Activated T-cell treated with anti-CD3 and anti-CD28 coated beads, Interleukin-2, amount 50 U/mL, for 4 hours (primary cell): ENCODE data around the gene KCNT2. TPM values are rescaled to one million over a fixed set of nuclear protein-coding genes. Genes with fewer than 3 reads are reported as not detected.

Experiments used
- ATAC-seq, 2 donors: fragments of 200-7000 bp; cut with Tn5 transposase; one replicate each; pipeline ENCODE4 v1.10.0; 2021
- DNase-seq: peaks from one replicate; pipeline ENCODE4 v3.0.0-alpha.2; 2020
- H3K27me3 Mint-ChIP-seq: one replicate; pipeline ENCODE4 v1.8.0; 2021; ENCODE audit warnings: low read depth, mixed read lengths
- H3K36me3 Mint-ChIP-seq: one replicate; pipeline ENCODE4 v1.8.0; 2022; ENCODE audit warnings: mixed read lengths; ENCODE audit not compliant: insufficient read depth
- H3K4me1 Mint-ChIP-seq: one replicate; pipeline ENCODE4 v1.8.0; 2021; ENCODE audit warnings: low read depth, mixed read lengths
- H3K4me3 Mint-ChIP-seq: one replicate; pipeline ENCODE4 v1.8.0; 2021; ENCODE audit warnings: mild to moderate bottlenecking, moderate library complexity, mixed read lengths
- H3K9me3 Mint-ChIP-seq: one replicate; pipeline ENCODE4 v1.8.0; 2021; ENCODE audit warnings: mixed read lengths
- total RNA-seq, 3 donors: library from RNA; stranded (reverse); gene quantifications; one replicate each; pipeline ENCODE4 v1.2.1, GENCODE V29; 2021

The KCNT2 gene
- total RNA-seq, 3 donors from 2014 or later, result not detected

DNA sequence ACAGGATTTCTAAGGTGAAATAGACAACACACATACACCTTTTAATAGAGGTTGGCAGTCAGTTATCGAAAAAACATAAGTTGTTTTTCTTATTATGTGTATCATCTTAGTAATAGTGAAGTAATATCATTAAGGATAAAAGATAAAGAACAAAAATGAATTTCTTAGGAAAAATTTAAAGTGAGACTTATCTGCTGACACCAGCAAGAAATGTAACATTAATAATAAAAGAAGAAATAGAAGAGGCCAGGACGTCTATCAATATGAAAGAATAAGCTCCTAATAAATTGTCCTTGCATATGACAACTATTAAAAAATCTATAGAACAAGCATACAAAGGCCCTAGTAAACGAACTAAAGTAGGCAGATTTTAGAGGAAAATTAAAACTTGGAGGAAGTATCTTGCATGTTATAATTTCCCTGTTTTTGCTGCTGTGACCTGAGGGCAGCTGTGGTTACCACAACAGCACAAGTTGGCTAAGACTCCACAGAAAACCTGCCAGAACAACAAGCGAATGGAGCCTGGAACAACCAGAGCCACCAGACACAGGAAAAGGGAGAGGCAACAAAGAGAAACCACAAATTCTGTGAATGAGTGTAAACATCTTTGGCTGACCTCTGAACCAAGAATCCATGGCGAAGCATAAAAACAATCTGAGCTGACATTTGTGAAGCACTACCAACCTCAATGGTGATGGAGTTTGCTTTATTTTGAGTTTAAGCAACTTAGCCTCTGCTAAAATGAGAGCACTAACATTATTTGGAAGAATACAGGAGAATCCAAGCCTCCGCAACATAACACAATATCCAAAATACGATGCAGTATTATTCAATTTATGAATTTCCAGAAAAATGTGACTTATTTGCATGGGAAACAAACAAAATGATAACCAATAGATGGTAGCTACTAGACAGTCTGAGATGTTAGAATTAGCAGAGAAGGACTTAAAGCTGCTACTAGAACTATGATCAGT is 207.5 kb downstream of the KCNT2 start:
- Mint-ChIP-seq H3K4me3 (no peak overlapping the region), H3K27me3 (no peaks in the 10 kb centered on the region), H3K9me3 (no peaks in the 10 kb centered on the region), H3K4me1 (no peaks in the 10 kb centered on the region), H3K36me3 (no peaks in the 10 kb centered on the region)
- no peak for ATAC-seq
- no peak for DNase-seq

DNA sequence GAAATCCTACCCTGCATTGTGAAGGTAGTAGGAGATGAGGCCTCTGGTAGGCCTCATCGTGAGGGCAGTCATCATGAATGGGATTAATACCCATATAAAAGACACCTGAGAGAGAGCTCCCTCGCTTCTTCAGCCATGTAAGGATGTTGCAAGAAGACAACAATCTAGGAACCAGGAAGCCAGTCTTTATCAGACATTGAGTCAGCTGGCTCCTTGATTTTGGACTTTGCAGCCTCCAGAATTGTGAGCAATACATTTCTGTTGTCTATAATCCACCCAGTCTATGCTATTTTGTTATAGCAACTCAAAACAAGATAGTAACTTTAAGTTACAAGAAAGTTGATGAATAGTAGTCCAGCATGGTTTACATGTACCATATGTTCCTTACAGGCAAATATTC is 208.5 kb downstream of the KCNT2 start:
- Mint-ChIP-seq H3K27me3 (no peaks in the 10 kb centered on the region), H3K4me1 (no peaks in the 10 kb centered on the region), H3K4me3 (no peak overlapping the region), H3K36me3 (no peaks in the 10 kb centered on the region), H3K9me3 (no peaks in the 10 kb centered on the region)
- DNase-seq (no peak), ATAC-seq (no peak)

DNA sequence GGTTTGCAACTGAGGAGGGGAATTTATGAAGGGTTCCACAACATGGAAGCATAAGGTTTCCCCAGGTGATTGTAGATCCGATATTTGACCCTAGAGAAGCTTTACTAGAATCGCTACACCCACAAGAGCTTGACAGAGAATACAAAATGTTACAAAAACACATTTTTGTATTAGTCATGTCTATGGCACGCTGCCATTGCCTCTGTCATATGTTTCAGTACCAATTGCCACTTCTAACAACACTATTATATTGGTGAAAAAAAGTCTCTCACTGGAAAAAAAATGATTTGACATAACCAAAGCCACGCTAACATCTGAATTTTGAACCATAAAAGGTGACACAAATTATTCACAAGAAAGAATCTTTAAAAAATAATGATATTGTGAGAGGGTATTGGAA is 214.5 kb downstream of the KCNT2 start:
- no peak for ATAC-seq
- Mint-ChIP-seq H3K27me3 (no peaks in the 10 kb centered on the region), H3K9me3 (no peaks in the 10 kb centered on the region), H3K36me3 (no peaks in the 10 kb centered on the region), H3K4me3 (no peak overlapping the region), H3K4me1 (no peaks in the 10 kb centered on the region)
- no peak for DNase-seq

DNA sequence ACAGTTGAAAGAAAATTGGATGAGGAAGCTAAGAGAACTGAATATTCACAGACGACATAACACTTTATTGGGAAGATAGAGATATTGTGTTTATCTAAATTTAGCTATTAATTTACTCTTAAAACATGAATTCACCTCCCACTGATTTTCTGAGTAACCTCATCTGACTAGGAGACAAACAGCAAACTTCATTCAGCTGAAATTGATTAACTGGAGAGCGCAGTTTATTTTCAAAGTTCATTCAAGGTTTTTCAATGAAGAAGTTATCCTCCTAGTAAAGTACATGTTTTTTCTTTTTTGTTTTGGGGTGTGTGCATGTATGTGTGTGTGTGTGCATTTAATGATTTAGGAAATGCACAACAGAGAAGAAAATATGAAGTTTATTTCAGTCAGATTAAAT is 215.0 kb downstream of the KCNT2 start:
- no peak overlapping the region for H3K4me3 Mint-ChIP-seq

DNA sequence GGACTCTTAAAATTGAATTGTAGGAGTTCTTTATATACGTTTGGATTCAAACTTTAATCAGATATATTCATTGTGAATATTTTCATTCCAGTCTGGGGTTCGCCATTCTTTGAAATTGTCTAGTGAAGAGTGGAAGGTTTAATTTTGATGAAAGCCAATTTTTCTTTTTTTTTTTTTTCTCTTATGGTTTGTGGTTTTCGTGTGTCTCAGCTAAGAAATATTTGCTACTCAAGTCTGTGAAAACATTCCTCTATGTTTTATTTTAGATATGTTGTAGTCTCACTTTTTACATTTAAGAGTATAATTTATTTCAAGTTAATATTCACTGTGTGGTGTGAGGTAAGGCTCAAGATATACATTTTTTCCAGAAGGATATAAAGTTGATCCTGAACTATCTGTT is 220.5 kb downstream of the KCNT2 start:
- H3K27me3 Mint-ChIP-seq, result no peaks in the 10 kb centered on the region
- DNase-seq (no peak), ATAC-seq (no peak)
- H3K9me3 Mint-ChIP-seq, result no peaks in the 10 kb centered on the region
- no peak overlapping the region for H3K4me3 Mint-ChIP-seq
- H3K36me3 Mint-ChIP-seq, result no peaks in the 10 kb centered on the region
- no peaks in the 10 kb centered on the region for H3K4me1 Mint-ChIP-seq

More for the DNA sequence above, 215.0 kb downstream of the KCNT2 start:
- no peaks in the 10 kb centered on the region for H3K36me3 Mint-ChIP-seq
- DNase-seq (no peak), ATAC-seq (no peak)
- H3K27me3 Mint-ChIP-seq, result no peaks in the 10 kb centered on the region
- no peaks in the 10 kb centered on the region for H3K9me3 Mint-ChIP-seq
- no peaks in the 10 kb centered on the region for H3K4me1 Mint-ChIP-seq

DNA sequence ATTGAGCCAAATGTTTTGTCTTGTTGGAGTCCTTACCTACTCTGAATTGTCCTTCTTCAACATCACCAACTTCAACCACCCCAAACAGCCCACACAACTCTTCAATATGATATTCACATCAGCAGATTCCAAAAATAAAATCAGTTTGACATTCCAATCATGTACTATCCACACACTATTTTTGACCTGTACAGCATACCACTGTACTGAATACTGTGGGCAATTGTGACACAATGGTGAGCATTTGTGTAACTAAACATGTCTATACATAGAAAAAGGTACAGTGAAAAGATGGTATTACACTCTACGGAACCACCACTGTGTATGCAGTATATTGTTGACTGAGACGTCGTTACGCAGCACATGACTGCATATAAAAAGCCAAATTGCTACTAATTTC is 223.1 kb downstream of the KCNT2 start:
- no peak for ATAC-seq
- no peak overlapping the region for H3K4me3 Mint-ChIP-seq
- no peaks in the 10 kb centered on the region for H3K36me3 Mint-ChIP-seq
- H3K27me3 Mint-ChIP-seq, result no peaks in the 10 kb centered on the region
- no peak for DNase-seq
- no peaks in the 10 kb centered on the region for H3K9me3 Mint-ChIP-seq
- no peaks in the 10 kb centered on the region for H3K4me1 Mint-ChIP-seq

DNA sequence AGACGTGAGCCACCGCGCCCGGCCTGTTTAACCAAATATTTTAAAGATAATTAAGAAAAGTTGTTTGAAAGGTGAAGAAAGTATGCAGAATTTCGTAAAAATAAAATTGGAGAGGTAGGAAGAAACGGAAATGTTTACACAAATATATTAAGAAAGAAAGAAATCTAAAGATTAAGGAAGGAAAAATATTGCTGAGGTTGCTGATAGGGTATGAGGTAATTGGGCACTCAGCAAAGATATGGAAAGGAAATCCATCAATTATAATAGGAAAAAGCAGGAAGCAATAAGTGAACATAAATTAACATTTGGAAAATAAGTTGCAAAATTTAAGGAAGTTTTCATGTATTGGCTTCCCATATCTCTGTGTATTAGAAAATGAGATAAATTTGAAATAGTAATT is 225.9 kb downstream of the KCNT2 start:
- H3K27me3 Mint-ChIP-seq, result no peaks in the 10 kb centered on the region

DNA sequence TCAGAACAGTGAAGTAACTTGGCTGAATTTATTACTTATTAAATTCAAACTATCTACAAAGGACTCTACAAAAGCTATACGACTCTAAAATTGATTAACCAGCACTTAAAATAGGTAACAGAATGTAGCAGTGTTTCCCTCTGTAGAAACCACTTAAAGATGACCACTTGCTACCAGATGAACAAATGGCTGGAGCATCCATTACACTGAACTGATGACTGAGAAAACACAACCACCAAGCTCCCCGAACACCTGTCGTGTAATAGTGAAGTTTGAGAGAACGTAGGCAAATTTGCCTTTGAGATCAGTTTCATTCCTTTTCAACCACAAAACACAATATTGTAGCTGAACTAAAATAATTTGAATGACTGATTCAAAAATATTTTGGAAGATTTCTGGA is 226.7 kb downstream of the KCNT2 start:
- Mint-ChIP-seq H3K4me3 (no peak overlapping the region), H3K4me1 (no peaks in the 10 kb centered on the region), H3K27me3 (no peaks in the 10 kb centered on the region), H3K9me3 (no peaks in the 10 kb centered on the region), H3K36me3 (no peaks in the 10 kb centered on the region)
- DNase-seq (no peak), ATAC-seq (no peak)

More for the DNA sequence above, 225.9 kb downstream of the KCNT2 start:
- Mint-ChIP-seq H3K36me3 (no peaks in the 10 kb centered on the region), H3K4me1 (no peaks in the 10 kb centered on the region), H3K9me3 (no peaks in the 10 kb centered on the region), H3K4me3 (no peak overlapping the region)
- ATAC-seq, result no peak
- no peak for DNase-seq

DNA sequence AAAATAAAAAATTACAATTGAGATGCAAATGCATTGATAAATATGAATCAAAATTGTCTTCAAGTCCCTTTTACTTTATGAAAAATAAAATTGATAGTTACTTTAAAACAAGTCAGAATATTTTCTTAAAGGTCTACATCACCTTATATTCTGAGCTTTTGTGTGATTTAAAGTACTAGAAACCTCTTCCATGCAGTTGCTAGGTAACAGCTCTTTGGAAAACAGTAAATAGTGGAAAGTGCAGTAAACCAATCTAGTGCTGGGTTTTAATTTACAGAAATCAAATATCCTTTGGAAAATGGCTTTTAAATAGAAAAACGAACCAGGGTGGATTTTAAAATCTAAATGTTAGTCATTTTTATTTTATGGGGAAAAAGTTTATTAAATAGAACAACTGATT is 227.9 kb downstream of the KCNT2 start:
- Mint-ChIP-seq H3K9me3 (no peaks in the 10 kb centered on the region), H3K4me1 (no peaks in the 10 kb centered on the region), H3K4me3 (no peak overlapping the region), H3K27me3 (no peaks in the 10 kb centered on the region), H3K36me3 (no peaks in the 10 kb centered on the region)
- ATAC-seq (no peak), DNase-seq (no peak)

DNA sequence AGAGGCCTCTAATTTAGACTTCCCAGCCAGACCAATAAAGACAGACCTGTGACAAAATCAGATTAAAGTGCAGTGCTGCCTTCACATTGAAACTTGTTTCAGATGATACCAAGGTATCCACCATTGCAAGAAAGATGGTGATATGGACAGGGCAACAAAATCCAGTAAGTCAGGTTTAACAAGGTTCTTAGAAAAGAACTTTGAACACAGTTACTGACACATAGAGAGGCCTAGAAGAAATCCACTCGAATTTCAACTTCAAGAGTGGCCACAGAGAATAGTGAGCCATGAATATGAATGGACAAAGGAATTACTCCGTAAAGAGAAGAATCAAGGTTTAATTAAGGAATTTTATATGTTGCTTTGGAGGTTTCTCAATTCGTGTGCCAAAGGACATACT is 230.4 kb downstream of the KCNT2 start:
- ATAC-seq (no peak), DNase-seq (no peak)
- no peaks in the 10 kb centered on the region for H3K4me1 Mint-ChIP-seq
- no peaks in the 10 kb centered on the region for H3K27me3 Mint-ChIP-seq
- no peak overlapping the region for H3K4me3 Mint-ChIP-seq
- no peaks in the 10 kb centered on the region for H3K36me3 Mint-ChIP-seq
- H3K9me3 Mint-ChIP-seq, result no peaks in the 10 kb centered on the region

DNA sequence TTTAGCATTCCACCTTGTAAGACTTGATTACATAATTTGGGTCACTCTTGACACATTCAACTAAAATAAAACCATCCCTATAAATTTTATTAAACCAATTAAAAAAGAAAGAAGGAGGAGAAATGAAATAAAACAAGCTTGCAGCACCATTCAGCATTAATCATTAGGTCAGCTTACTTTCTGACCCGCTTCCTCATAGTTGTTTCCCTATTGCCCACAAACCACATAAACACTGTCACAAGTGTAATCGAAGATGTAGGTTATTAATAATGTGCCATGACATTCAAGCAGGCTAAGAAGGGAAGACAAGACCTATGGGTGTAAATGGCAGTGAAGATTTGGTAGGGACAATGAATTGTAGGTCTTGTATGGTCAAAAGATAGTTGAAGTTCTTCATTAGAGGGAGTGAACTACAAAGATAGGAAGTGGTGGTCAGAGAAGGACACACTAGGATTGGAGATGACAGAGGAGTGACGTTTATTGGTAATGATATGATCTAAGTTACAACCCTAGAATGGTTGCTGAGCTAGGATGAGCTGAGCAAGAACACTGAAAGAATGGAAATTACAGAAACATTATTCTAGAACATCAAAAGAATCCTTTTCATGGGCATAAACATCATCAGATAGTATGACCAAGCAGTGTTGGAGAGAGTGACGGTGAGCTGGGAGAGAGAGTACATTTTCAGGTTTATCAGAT is 231.5 kb downstream of the KCNT2 start:
- Mint-ChIP-seq H3K4me3 (no peak overlapping the region), H3K36me3 (no peaks in the 10 kb centered on the region), H3K9me3 (no peaks in the 10 kb centered on the region), H3K27me3 (no peaks in the 10 kb centered on the region), H3K4me1 (no peaks in the 10 kb centered on the region)
- ATAC-seq, result no peak
- DNase-seq, result no peak

DNA sequence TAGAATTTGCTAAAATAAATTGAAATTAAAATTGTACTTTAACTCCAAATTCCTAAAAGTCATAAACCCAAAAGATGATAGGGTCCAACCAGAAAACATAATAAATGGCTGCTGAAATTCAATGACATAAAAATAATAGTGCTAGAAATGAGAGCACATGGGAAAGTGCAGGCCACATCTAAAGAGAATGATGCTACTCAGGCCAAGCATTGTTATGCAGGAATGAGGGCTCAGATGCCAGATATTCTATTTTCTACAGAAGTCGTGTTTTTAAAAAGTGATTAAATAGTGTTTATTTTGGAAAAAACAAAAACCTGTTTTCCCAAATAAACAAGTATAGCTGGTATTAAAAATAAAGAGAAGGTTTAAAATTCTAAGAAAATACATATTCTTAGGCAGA is 234.4 kb downstream of the KCNT2 start:
- no peaks in the 10 kb centered on the region for H3K9me3 Mint-ChIP-seq

DNA sequence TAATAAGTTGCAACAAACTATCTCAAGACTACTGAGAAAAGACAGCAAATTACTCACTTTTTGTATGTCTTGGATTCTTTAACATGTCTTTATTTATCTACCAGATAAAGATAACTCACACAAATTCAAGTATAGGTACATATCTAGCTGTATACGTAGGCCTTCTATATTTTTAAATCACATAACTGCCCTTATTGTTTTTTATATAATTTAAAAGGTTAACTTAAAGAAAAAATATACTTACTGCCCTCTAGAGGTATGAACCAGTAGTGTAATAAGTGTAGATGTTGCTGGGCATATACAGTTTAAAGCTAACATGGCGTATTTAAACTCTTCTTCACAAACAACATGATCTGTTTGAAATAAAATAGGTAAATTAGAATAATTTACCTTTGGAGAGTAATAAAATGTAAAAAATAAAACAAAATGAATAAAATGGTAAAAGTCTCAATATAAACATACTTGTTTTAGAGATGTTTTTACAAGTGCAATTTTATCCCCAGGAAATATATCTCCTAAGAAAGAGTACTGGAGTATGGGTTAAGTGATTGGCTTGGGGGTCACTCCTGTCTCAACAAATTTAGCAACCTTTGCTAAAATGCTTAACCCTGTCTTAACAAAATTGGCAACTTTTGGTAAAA is 235.2 kb downstream of the KCNT2 start:
- H3K36me3 Mint-ChIP-seq, result no peaks in the 10 kb centered on the region
- no peak overlapping the region for H3K4me3 Mint-ChIP-seq
- DNase-seq (no peak), ATAC-seq (no peak)
- H3K9me3 Mint-ChIP-seq, result no peaks in the 10 kb centered on the region
- H3K27me3 Mint-ChIP-seq, result peaks cover 2% of the 10 kb centered on the region
- no peaks in the 10 kb centered on the region for H3K4me1 Mint-ChIP-seq

More for the DNA sequence above, 234.4 kb downstream of the KCNT2 start:
- no peak overlapping the region for H3K4me3 Mint-ChIP-seq
- H3K27me3 Mint-ChIP-seq, result peaks cover 2% of the 10 kb centered on the region
- DNase-seq, result no peak
- no peak for ATAC-seq
- H3K36me3 Mint-ChIP-seq, result no peaks in the 10 kb centered on the region
- H3K4me1 Mint-ChIP-seq, result no peaks in the 10 kb centered on the region

DNA sequence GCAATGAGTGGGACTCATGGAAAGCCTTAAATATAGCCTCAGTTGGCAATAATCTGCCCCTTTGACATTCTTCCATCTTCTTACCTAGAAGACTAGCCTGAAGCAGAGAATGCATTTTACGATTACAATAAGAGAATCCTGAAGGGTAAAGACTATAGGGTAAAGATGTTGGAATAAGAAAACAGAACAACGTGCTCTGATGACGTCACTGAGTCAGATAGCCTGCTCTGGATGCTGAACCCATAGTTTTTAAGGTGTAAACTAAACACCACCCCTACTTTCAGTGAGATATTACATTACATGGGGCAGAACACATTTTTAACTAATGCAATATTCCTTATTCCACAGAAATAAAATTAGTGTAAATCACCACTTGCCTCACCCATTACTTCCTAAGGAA is 240.4 kb downstream of the KCNT2 start:
- no peak overlapping the region for H3K4me3 Mint-ChIP-seq
- H3K36me3 Mint-ChIP-seq, result no peaks in the 10 kb centered on the region
- no peaks in the 10 kb centered on the region for H3K4me1 Mint-ChIP-seq
- H3K27me3 Mint-ChIP-seq, result peaks cover 2% of the 10 kb centered on the region
- H3K9me3 Mint-ChIP-seq, result no peaks in the 10 kb centered on the region
- ATAC-seq, result no peak
- no peak for DNase-seq
